Activated naive CD8-positive, alpha-beta T cell treated with anti-CD3 and anti-CD28 coated beads, Interleukin-2, amount 10 ng/mL, durations not matched to agents 7 days and 5 days (primary cell): ENCODE results near the gene POGLUT2. TPM values are rescaled to one million over a fixed set of nuclear protein-coding genes. Genes with fewer than 3 reads are reported as not detected.

Source experiments
- ATAC-seq: fragments of 150-1000 bp; cut with Tn5 transposase; one replicate; pipeline ENCODE4 v1.10.0; 2021; ENCODE audit warnings: low read depth, moderate library complexity
- POLR2A ChIA-PET: fragments of 350-600 bp; sonication (Branson Sonifier 250); formaldehyde crosslinking; loops from one replicate; lab custom pipeline; 2021; ENCODE audit warnings: antibody characterized with exemption; lab: Charles Lee
- DNase-seq: peaks from one replicate; pipeline ENCODE4 v3.0.0; 2021
- H3K27ac Mint-ChIP-seq: one replicate; pipeline ENCODE4 v1.8.0; 2022; ENCODE audit warnings: mild to moderate bottlenecking, mixed read lengths
- H3K27me3 Mint-ChIP-seq: one replicate; pipeline ENCODE4 v1.8.0; 2022; ENCODE audit warnings: mild to moderate bottlenecking, moderate library complexity, mixed read lengths
- H3K36me3 Mint-ChIP-seq: one replicate; pipeline ENCODE4 v1.8.0; 2021; ENCODE audit warnings: mild to moderate bottlenecking, mixed read lengths
- H3K4me1 Mint-ChIP-seq: one replicate; pipeline ENCODE4 v1.8.0; 2021; ENCODE audit warnings: mixed read lengths
- H3K4me3 Mint-ChIP-seq: one replicate; pipeline ENCODE4 v1.8.0; 2022; ENCODE audit warnings: mild to moderate bottlenecking, moderate library complexity, mixed read lengths
- H3K9me3 Mint-ChIP-seq: one replicate; pipeline ENCODE4 v1.8.0; 2021; ENCODE audit warnings: mixed read lengths
- total RNA-seq, 2 experiments: library from RNA; stranded (reverse); gene quantifications; one replicate each; pipeline ENCODE4 v1.2.3, GENCODE V29; 2021

The POGLUT2 gene
- total RNA-seq, result 1 to 10 TPM; 8.2 to 8.8 TPM

DNA sequence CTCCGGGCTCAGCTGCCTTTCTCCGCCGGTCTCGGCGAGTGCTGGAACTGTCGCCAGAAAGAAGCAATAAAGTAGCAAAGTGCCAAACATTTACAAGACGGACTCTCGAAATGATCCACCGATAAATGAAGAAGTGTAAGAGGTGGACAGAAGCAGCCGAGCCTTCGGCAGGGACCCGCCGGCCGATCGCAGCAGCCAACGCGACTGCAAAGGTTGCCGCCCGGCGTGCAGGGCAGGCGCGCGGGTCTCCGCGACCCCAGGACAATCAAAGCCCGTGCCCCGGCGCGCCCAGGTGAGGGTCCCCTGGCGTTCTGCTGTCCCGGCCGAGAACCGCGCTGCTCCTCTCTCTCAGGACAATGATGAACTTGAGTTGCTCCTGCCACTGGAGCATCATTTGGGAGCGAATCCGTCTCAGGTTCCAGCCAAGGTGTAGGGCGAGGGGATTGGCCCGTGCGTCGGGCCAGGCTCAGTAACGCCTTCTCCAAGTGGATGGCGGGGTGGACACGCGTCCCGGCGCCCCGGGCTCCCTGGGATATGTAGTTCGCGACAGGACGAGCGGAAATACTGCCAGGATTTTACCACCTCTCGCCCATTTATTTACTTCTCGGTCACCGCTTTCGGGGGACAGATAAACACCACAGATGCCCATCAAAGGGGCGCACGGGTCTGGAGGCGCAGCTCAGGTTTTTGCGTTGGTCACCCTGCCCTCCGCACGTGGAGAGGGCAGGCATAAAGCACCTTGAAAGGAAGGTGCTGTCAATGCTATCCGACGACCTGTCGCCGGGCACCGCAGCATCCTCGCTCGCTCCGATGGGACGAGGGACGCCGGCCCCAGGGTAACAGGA, at the start of gene POGLUT2, which contains the start of gene BIVM:
Gene POGLUT2 (minus strand): TSS at position 396 of the 845 bp plus-strand sequence. CDS start 306 bp downstream, at position 90.
Gene BIVM (plus strand): TSS at position 539 of the 845 bp plus-strand sequence. CDS start 8,149 bp downstream, outside the sequence.
- POLR2A ChIA-PET, result interaction anchor here (1.0 to 5.2 kb wide), 5 partner anchors 14 to 202 kb away, joined by 3 to 77 read pairs (median 19); partner anchors contain the start of genes ERCC5, TEX30 and TPP2
- Mint-ChIP-seq H3K4me3 (peak within 1 kb of the TSS; percentile 96), H3K27me3 (no peaks in the 10 kb centered on the region), H3K27ac (peak within 1 kb of the TSS; percentile 87), H3K4me1 (peaks cover 42% of the 10 kb centered on the region), H3K36me3 (peaks cover 9% of the 10 kb centered on the region), H3K9me3 (no peaks in the 10 kb centered on the region)
- peak; percentile 87 for ATAC-seq
- DNase-seq, result peak; percentile 82

- Mint-ChIP-seq H3K27me3 (no peaks in the 10 kb centered on the region), H3K4me1 (peaks cover 29% of the 10 kb centered on the region), H3K4me3 (peak overlapping the region; percentile 96), H3K27ac (peak overlapping the region; percentile 98), H3K9me3 (no peaks in the 10 kb centered on the region), H3K36me3 (peaks cover 6% of the 10 kb centered on the region)
- POLR2A ChIA-PET, result interaction anchor here (0.7 to 3.7 kb wide), 6 partner anchors 7 to 255 kb away, joined by 3 to 109 read pairs (median 8); partner anchors contain the start of gene TPP2
- ATAC-seq (no peak), DNase-seq (no peak)
Observed at GRCh38 chr13:102847272-102848234, 48.8 kb upstream of the POGLUT2 start.

- Mint-ChIP-seq H3K27me3 (no peaks in the 10 kb centered on the region), H3K36me3 (peaks cover 4% of the 10 kb centered on the region), H3K4me1 (peaks cover 27% of the 10 kb centered on the region), H3K9me3 (no peaks in the 10 kb centered on the region), H3K27ac (peak overlapping the region; percentile 98), H3K4me3 (peak overlapping the region; percentile 96)
- POLR2A ChIA-PET, result interaction anchor here (0.7 to 3.7 kb wide), 20 partner anchors 8 to 452 kb away, joined by 3 to 109 read pairs (median 4); partner anchors contain the start of genes TEX30 and TPP2
- ATAC-seq (peak; percentile 41), DNase-seq (peak; percentile 45)
Observed at GRCh38 chr13:102846261-102847015, 47.7 kb upstream of the POGLUT2 start.

- peak; percentile 96 for DNase-seq
- H3K27ac Mint-ChIP-seq, result peak within 1 kb of the TSS; percentile 98
- peak; percentile 82 for ATAC-seq
- peak within 1 kb of the TSS; percentile 96 for H3K4me3 Mint-ChIP-seq
- H3K4me1 Mint-ChIP-seq, result peaks cover 27% of the 10 kb centered on the region
- H3K36me3 Mint-ChIP-seq, result peaks cover 4% of the 10 kb centered on the region
- POLR2A ChIA-PET, result interaction anchor here (0.8 to 3.7 kb wide), 21 partner anchors 9 to 452 kb away, joined by 3 to 109 read pairs (median 4); partner anchors contain the start of genes TEX30 and TPP2
- H3K9me3 Mint-ChIP-seq, result no peaks in the 10 kb centered on the region
- no peaks in the 10 kb centered on the region for H3K27me3 Mint-ChIP-seq
Observed at GRCh38 chr13:102845630-102846260, 47.0 kb upstream of the POGLUT2 start, which contains the start of gene ERCC5. TSS of gene ERCC5 (plus strand) at chr13:102846032. CDS start at chr13:102846267, 235 bp downstream.

DNA sequence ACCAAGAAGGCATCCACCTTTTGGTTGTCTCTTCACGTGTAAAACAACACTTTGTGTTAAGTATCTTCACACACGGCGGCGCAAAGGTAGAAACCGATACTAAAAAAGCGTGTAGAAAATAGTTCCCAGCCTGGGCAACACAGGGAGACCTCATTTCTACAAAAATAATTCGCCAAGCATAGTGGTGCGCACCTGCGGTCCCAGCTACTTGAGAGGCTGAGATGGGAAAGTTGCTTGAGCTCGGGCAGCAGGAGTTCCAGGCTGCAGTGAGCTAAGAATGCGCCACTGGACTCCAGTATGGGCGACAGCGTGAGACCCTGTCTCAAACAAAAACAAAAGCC, 46.5 kb upstream of the POGLUT2 start:
- Mint-ChIP-seq H3K27ac (peak overlapping the region; percentile 98), H3K9me3 (no peaks in the 10 kb centered on the region), H3K36me3 (peaks cover 4% of the 10 kb centered on the region), H3K27me3 (no peaks in the 10 kb centered on the region), H3K4me3 (peak overlapping the region; percentile 96), H3K4me1 (peaks cover 24% of the 10 kb centered on the region)
- ATAC-seq, result peak; percentile 15
- POLR2A ChIA-PET, result interaction anchor here (0.8 to 3.7 kb wide), 18 partner anchors 8 to 451 kb away, joined by 3 to 109 read pairs (median 4); partner anchors contain the start of genes TEX30 and TPP2
- DNase-seq, result no peak

- DNase-seq, result no peak
- Mint-ChIP-seq H3K27ac (no peak overlapping the region), H3K4me1 (peaks cover 2% of the 10 kb centered on the region), H3K9me3 (no peaks in the 10 kb centered on the region), H3K4me3 (no peak overlapping the region), H3K36me3 (peaks cover 12% of the 10 kb centered on the region), H3K27me3 (no peaks in the 10 kb centered on the region)
- ATAC-seq, result no peak
- POLR2A ChIA-PET, result no interaction called here
Observed at GRCh38 chr13:102839462-102839861, 40.7 kb upstream of the POGLUT2 start.

DNA sequence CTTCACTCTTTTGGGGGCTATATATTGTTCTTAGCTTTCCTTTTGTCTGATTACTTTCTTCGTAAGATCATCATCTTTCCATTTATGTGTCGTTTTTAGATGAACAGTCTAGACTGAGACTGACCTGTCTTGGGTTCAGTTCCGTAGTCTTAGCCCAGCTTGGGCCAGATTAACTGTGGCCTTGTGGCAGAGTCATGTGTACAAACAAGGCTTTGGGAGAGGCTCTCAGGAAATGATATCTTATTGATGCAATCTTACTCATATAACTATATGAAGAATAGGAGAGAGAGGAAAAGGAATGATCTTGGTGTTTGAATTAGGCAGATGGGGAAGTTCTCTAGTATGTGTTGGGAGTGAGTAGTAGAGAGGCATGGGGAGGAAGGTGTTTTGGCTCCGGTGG, 40.2 kb upstream of the POGLUT2 start:
- Mint-ChIP-seq H3K4me1 (no peaks in the 10 kb centered on the region), H3K27me3 (no peaks in the 10 kb centered on the region), H3K27ac (no peak overlapping the region), H3K36me3 (peaks cover 12% of the 10 kb centered on the region), H3K4me3 (no peak overlapping the region), H3K9me3 (no peaks in the 10 kb centered on the region)
- ATAC-seq, result no peak
- no peak for DNase-seq
- POLR2A ChIA-PET, result no interaction called here

- Mint-ChIP-seq H3K27ac (no peak overlapping the region), H3K9me3 (no peaks in the 10 kb centered on the region), H3K4me3 (no peak overlapping the region), H3K36me3 (peaks cover 13% of the 10 kb centered on the region), H3K4me1 (no peaks in the 10 kb centered on the region), H3K27me3 (no peaks in the 10 kb centered on the region)
- POLR2A ChIA-PET, result no interaction called here
- DNase-seq, result no peak
- no peak for ATAC-seq
Observed at GRCh38 chr13:102838273-102838672, 39.5 kb upstream of the POGLUT2 start.

DNA sequence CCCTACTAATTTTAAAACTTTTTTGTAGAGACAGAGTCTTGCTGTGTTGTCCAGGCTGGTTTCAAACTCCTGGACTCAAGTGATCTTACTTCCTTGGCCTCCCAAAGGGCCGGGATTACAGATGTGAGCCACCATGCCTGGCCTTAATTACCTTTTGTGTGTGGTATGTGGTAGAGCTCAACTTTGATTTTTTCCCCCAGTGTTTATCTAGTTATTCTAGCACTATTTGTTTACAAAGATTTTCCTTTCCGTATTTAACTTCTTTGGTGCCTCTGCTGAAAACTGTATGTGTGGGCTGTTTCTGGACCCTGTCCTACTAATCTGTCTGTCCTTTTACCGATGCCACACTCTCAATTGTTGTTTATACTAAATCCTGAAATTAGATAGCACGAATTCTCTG, 37.7 kb upstream of the POGLUT2 start:
- H3K4me3 Mint-ChIP-seq, result no peak overlapping the region
- peaks cover 14% of the 10 kb centered on the region for H3K36me3 Mint-ChIP-seq
- no peak for ATAC-seq
- H3K27ac Mint-ChIP-seq, result no peak overlapping the region
- no peak for DNase-seq
- H3K4me1 Mint-ChIP-seq, result no peaks in the 10 kb centered on the region
- H3K9me3 Mint-ChIP-seq, result no peaks in the 10 kb centered on the region
- POLR2A ChIA-PET, result interaction anchor here (0.9 kb wide), 1 partner anchor 9 kb away, joined by 3 read pairs; the partner anchor contains the start of gene ERCC5
- H3K27me3 Mint-ChIP-seq, result no peaks in the 10 kb centered on the region

- H3K27ac Mint-ChIP-seq, result no peak overlapping the region
- H3K27me3 Mint-ChIP-seq, result no peaks in the 10 kb centered on the region
- POLR2A ChIA-PET, result no interaction called here
- H3K36me3 Mint-ChIP-seq, result peaks cover 5% of the 10 kb centered on the region
- H3K9me3 Mint-ChIP-seq, result no peaks in the 10 kb centered on the region
- ATAC-seq (no peak), DNase-seq (no peak)
- H3K4me1 Mint-ChIP-seq, result no peaks in the 10 kb centered on the region
- no peak overlapping the region for H3K4me3 Mint-ChIP-seq
Observed at GRCh38 chr13:102830646-102831045, 31.9 kb upstream of the POGLUT2 start.

DNA sequence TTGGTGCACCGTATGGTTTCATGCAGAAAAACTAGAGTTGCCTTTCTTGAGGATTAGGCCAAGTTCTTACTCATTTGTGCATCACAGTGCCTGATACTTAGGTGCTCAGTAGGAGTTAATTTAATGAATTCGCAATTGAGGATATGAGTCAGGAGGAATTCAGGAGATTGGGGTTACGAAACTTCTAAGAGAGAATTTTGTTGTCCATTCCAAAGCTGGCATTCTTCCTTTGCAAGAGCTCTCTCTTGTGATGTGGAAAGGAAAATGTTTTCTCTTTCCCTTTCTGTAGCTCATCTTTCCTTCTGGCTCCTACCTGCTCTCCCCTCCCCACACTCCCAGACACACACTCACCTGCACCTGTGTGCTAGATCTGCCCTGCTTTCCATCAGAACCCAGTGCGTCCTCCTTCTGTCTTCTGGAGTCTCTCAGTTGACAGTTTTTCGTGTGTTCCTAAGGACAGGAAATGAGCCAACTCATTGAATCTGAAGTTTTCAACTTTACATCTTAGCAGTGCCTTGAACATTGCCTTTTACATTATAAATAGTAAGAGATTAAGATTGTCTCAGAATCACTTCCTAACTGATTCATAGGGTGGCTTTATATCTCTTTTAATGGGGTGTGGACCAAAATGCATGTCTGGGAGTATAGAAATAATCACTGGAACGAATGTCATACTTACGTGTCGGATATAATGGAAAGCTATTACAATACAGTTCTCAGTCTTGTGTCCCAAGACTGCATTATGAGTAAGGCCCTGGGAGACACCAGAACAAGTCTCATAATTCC, 27.3 kb upstream of the POGLUT2 start:
- Mint-ChIP-seq H3K36me3 (peaks cover 17% of the 10 kb centered on the region), H3K4me1 (no peaks in the 10 kb centered on the region), H3K4me3 (no peak overlapping the region), H3K27ac (no peak overlapping the region), H3K27me3 (no peaks in the 10 kb centered on the region), H3K9me3 (no peaks in the 10 kb centered on the region)
- POLR2A ChIA-PET, result no interaction called here
- ATAC-seq (no peak), DNase-seq (no peak)
